Neural progenitor cell (in vitro differentiated cells): Measurements from ENCODE around the gene DHX34. TPM values are rescaled to one million over a fixed set of nuclear protein-coding genes. Genes with fewer than 3 reads are reported as not detected.

Experiments
- DNase-seq: peaks from one replicate; pipeline ENCODE4 v3.0.0-alpha.2; 2016; ENCODE audit warnings: low spot score
- H2AFZ ChIP-seq: fragments of 200-600 bp; sonication (generic); replicated peaks from 2 replicates; pipeline ENCODE4 v1.6.1; 2016; ENCODE audit warnings: antibody characterized with exemption
- H3F3A ChIP-seq: fragments of 200-600 bp; sonication (generic); 2 replicates; pipeline ENCODE4 v1.6.1; 2016; ENCODE audit warnings: antibody characterized with exemption, low read depth
- H3K27ac ChIP-seq: fragments of 200-600 bp; sonication (generic); 2 replicates; pipeline ENCODE4 v1.5.1; 2016; ENCODE audit warnings: mild to moderate bottlenecking
- H3K27me3 ChIP-seq: fragments of 200-600 bp; sonication (generic); 2 replicates; pipeline ENCODE4 v1.6.1; 2016; ENCODE audit warnings: mild to moderate bottlenecking, moderate library complexity
- H3K36me3 ChIP-seq: fragments of 200-600 bp; sonication (generic); 2 replicates; pipeline ENCODE4 v1.5.1; 2016
- H3K4me1 ChIP-seq: fragments of 200-600 bp; sonication (generic); 2 replicates; pipeline ENCODE4 v1.6.1; 2016; ENCODE audit warnings: mixed run types
- H3K4me2 ChIP-seq: fragments of 200-600 bp; sonication (generic); 2 replicates; pipeline ENCODE4 v1.6.1; 2016
- H3K4me3 ChIP-seq: fragments of 200-600 bp; sonication (generic); 2 replicates; pipeline ENCODE4 v1.5.1; 2016
- H3K79me2 ChIP-seq: fragments of 200-600 bp; sonication (generic); 2 replicates; pipeline ENCODE4 v1.6.1; 2016; ENCODE audit warnings: low read depth
- H3K9ac ChIP-seq: fragments of 200-600 bp; sonication (generic); 2 replicates; pipeline ENCODE4 v1.6.1; 2016
- H3K9me3 ChIP-seq: fragments of 200-600 bp; sonication (generic); 2 replicates; pipeline ENCODE4 v1.5.1; 2016; ENCODE audit warnings: low read depth
- H4K20me1 ChIP-seq: fragments of 200-600 bp; sonication (generic); 2 replicates; pipeline ENCODE4 v1.6.1; 2016; ENCODE audit warnings: low read depth
- H3K27ac Mint-ChIP-seq: 3 replicates; pipeline ENCODE4 v1.8.0; 2021; ENCODE audit warnings: mixed read lengths
- H3K27me3 Mint-ChIP-seq: 2 replicates; pipeline ENCODE4 v1.8.0; 2022; ENCODE audit warnings: low read depth, mild to moderate bottlenecking, inconsistent platforms, moderate library complexity, mixed read lengths; ENCODE audit not compliant: insufficient read depth
- H3K36me3 Mint-ChIP-seq: 3 replicates; pipeline ENCODE4 v1.8.0; 2021; ENCODE audit warnings: mixed read lengths
- H3K4me1 Mint-ChIP-seq: 3 replicates; pipeline ENCODE4 v1.8.0; 2021; ENCODE audit warnings: mixed read lengths
- H3K4me3 Mint-ChIP-seq: 3 replicates; pipeline ENCODE4 v1.8.0; 2021; ENCODE audit warnings: mild to moderate bottlenecking, moderate library complexity, mixed read lengths
- H3K9me3 Mint-ChIP-seq: 3 replicates; pipeline ENCODE4 v1.8.0; 2020; ENCODE audit warnings: mixed read lengths
- EZH2 ChIP-seq: fragments of 200-600 bp; sonication (generic); IDR thresholded peaks from 2 replicates; pipeline ENCODE4 v1.6.1; 2017; ENCODE audit warnings: antibody characterized with exemption, mild to moderate bottlenecking, moderate library complexity
- EZH2phosphoT487 ChIP-seq: fragments of 200-600 bp; sonication (generic); IDR thresholded peaks from 2 replicates; pipeline ENCODE4 v1.6.1; 2017; ENCODE audit warnings: antibody characterized with exemption
- total RNA-seq: library from RNA; depleted of rRNA; stranded (reverse); fragments of >200 nt; gene quantifications from 2 replicates; pipeline ENCODE4 v1.2.3, GENCODE V29; 2015; ENCODE audit warnings: low replicate concordance
- TF ChIP-seq, protein P1 (sequence below): fragments of 200-600 bp; sonication (generic); IDR thresholded peaks from 2 replicates; pipeline ENCODE4 v1.5.1; 2017; ENCODE audit warnings: antibody characterized with exemption, mild to moderate bottlenecking

The DHX34 gene
- total RNA-seq, 1 donor from 2014 or later, result 12.3 TPM

DNA sequence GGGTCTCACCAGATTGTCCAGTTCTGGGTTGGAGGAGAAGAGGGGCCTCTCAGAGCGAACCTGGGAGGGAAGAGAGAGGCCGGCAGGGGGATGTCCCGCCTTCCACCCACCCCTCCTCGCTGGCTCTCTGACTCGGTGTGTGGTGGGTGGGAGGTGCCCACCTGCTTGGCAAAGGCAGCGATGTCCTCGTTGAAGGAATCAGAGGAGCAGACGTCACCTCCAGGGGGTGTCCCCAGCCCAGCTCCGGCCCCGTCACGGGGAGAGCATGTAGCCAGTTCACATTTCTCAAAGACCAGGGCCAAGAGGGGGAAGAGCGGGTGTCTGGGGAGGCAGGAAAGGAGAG is 67.5 kb downstream of the DHX34 start:
- no peaks in the 10 kb centered on the region for H3K9me3 Mint-ChIP-seq
- peaks cover 43% of the 10 kb centered on the region for H3K27me3 ChIP-seq
- H3K9ac ChIP-seq, result no peak overlapping the region
- H4K20me1 ChIP-seq, result peaks cover 29% of the 10 kb centered on the region
- H3K27ac ChIP-seq, result no peak overlapping the region
- peak overlapping the region; percentile 36 for H3K4me3 Mint-ChIP-seq
- no peaks in the 10 kb centered on the region for H3K79me2 ChIP-seq
- peaks cover 15% of the 10 kb centered on the region for H3K36me3 Mint-ChIP-seq
- peaks cover 29% of the 10 kb centered on the region for H3K4me1 ChIP-seq
- H2AFZ ChIP-seq, result no peak overlapping the region
- H3K4me1 Mint-ChIP-seq, result peaks cover 32% of the 10 kb centered on the region
- no peaks in the 10 kb centered on the region for H3K9me3 ChIP-seq
- H3F3A ChIP-seq, result peaks cover 22% of the 10 kb centered on the region
- peaks cover 25% of the 10 kb centered on the region for H3K27me3 Mint-ChIP-seq
- no peaks in the 10 kb centered on the region for H3K36me3 ChIP-seq
- DNase-seq, result no peak
- H3K4me3 ChIP-seq, result no peak overlapping the region
- no peak overlapping the region for H3K27ac Mint-ChIP-seq
- no peak overlapping the region for H3K4me2 ChIP-seq
- no peak for TF ChIP-seq EZH2phosphoT487
- TF ChIP-seq, protein P1, sequence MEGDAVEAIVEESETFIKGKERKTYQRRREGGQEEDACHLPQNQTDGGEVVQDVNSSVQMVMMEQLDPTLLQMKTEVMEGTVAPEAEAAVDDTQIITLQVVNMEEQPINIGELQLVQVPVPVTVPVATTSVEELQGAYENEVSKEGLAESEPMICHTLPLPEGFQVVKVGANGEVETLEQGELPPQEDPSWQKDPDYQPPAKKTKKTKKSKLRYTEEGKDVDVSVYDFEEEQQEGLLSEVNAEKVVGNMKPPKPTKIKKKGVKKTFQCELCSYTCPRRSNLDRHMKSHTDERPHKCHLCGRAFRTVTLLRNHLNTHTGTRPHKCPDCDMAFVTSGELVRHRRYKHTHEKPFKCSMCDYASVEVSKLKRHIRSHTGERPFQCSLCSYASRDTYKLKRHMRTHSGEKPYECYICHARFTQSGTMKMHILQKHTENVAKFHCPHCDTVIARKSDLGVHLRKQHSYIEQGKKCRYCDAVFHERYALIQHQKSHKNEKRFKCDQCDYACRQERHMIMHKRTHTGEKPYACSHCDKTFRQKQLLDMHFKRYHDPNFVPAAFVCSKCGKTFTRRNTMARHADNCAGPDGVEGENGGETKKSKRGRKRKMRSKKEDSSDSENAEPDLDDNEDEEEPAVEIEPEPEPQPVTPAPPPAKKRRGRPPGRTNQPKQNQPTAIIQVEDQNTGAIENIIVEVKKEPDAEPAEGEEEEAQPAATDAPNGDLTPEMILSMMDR, result no peak
- no peak for TF ChIP-seq EZH2

DNA sequence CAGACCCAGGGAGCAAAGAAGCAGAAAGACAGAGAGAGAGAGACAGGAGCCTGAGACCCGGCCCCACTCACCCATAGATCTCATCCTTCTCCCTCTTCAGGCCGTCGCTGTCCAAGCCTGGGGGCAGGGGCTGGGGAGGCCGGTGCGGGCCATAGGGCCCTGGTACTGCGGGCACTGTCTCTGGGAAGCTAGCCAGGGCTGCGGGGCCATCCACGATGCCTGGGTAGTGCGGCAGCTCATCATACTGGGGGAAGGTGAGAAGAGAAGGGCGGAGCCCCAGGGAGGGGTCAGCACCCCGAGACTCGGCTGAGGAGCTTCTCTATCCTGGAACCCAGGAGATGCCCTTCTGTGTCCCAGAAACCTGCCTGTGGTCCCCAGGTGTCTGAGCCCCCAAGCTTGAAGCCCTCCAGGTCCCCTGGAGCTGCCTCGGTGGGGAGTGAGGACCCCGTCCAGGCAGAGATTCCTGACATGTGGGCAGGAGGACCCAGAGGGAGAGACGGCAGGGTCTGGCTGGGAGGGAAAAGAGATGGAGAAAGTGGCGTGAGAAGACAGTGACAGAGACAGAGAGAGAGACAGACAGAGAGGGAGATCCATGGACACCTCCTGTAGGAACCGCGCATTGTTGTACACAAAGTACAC is 68.1 kb downstream of the DHX34 start:
- Mint-ChIP-seq H3K4me1 (peaks cover 35% of the 10 kb centered on the region), H3K36me3 (peaks cover 15% of the 10 kb centered on the region), H3K27ac (no peak overlapping the region), H3K27me3 (peaks cover 25% of the 10 kb centered on the region), H3K4me3 (peak overlapping the region; percentile 91), H3K9me3 (no peaks in the 10 kb centered on the region)
- peak; percentile 35 for DNase-seq
- no peak overlapping the region for H3K9ac ChIP-seq
- no peaks in the 10 kb centered on the region for H3K79me2 ChIP-seq
- H3K36me3 ChIP-seq, result no peaks in the 10 kb centered on the region
- peak overlapping the region; percentile 96 for H3K4me2 ChIP-seq
- peak overlapping the region; percentile 57 for H3K4me3 ChIP-seq
- H2AFZ ChIP-seq, result no peak overlapping the region
- no peaks in the 10 kb centered on the region for H3K9me3 ChIP-seq
- H3F3A ChIP-seq, result peaks cover 22% of the 10 kb centered on the region
- H3K27me3 ChIP-seq, result peaks cover 49% of the 10 kb centered on the region
- TF ChIP-seq EZH2phosphoT487 (no peak), EZH2 (no peak)
- TF ChIP-seq, protein P1, result no peak
- peaks cover 33% of the 10 kb centered on the region for H3K4me1 ChIP-seq
- H3K27ac ChIP-seq, result no peak overlapping the region
- peaks cover 29% of the 10 kb centered on the region for H4K20me1 ChIP-seq

- H3K27ac Mint-ChIP-seq, result peak overlapping the region; percentile 43
- no peaks in the 10 kb centered on the region for H3K79me2 ChIP-seq
- H3K4me1 ChIP-seq, result peaks cover 41% of the 10 kb centered on the region
Measured at GRCh38 chr19:47417746-47418691, 68.9 kb downstream of the DHX34 start.

More at GRCh38 chr19:47417746-47418691, 68.9 kb downstream of the DHX34 start:
- Mint-ChIP-seq H3K27me3 (peaks cover 27% of the 10 kb centered on the region), H3K9me3 (no peaks in the 10 kb centered on the region), H3K4me3 (peak overlapping the region; percentile 91), H3K4me1 (peaks cover 43% of the 10 kb centered on the region), H3K36me3 (peaks cover 15% of the 10 kb centered on the region)
- Histone ChIP-seq H3K27ac (no peak overlapping the region), H3K9ac (no peak overlapping the region), H3F3A (peaks cover 28% of the 10 kb centered on the region), H4K20me1 (peaks cover 29% of the 10 kb centered on the region), H3K4me2 (peak overlapping the region; percentile 96), H3K36me3 (no peaks in the 10 kb centered on the region), H2AFZ (no peak overlapping the region), H3K9me3 (no peaks in the 10 kb centered on the region), H3K27me3 (peaks cover 57% of the 10 kb centered on the region), H3K4me3 (peak overlapping the region; percentile 57)
- no peak for TF ChIP-seq EZH2phosphoT487
- peak; percentile 12 for DNase-seq
